Liver (tissue), 9 donors: ENCODE results near the gene YTHDF2. TPM values are rescaled to one million over a fixed set of nuclear protein-coding genes. Genes with fewer than 3 reads are reported as not detected.

ENCODE experiments used
- DNase-seq: peaks from one replicate; pipeline ENCODE4 v3.0.0-alpha.2; 2017; ENCODE audit warnings: low spot score
- H3K27ac ChIP-seq, 2 donors: one replicate each; pipeline ENCODE4 v1.7.0; 2013; ENCODE audit warnings: inconsistent platforms in 2 of 2, low read length in 2 of 2, control low read depth in 1 of 2, low read depth in 1 of 2, mild to moderate bottlenecking in 1 of 2
- H3K27me3 ChIP-seq, 4 donors: one replicate each; pipeline versions ENCODE4 v1.6.1 to v1.7.0; 2013; ENCODE audit warnings: low read length in 3 of 4, inconsistent platforms in 1 of 4, mild to moderate bottlenecking in 1 of 4, moderate library complexity in 1 of 4; ENCODE audit not compliant: control insufficient read depth in 4 of 4, insufficient read depth in 4 of 4
- H3K36me3 ChIP-seq, 4 donors: one replicate each; pipeline versions ENCODE4 v1.6.1 to v1.7.0; 2013; ENCODE audit warnings: low read length in 3 of 4, mild to moderate bottlenecking in 3 of 4, low read depth in 1 of 4, moderate library complexity in 1 of 4; ENCODE audit not compliant: control insufficient read depth in 4 of 4, insufficient read depth in 3 of 4
- H3K4me1 ChIP-seq, 4 donors: one replicate each; pipeline versions ENCODE4 v1.6.1 to v1.7.0; 2013; ENCODE audit warnings: low read length in 3 of 4, mild to moderate bottlenecking in 3 of 4, moderate library complexity in 1 of 4; ENCODE audit not compliant: control insufficient read depth in 4 of 4, insufficient read depth in 4 of 4
- H3K4me3 ChIP-seq, 3 donors: one replicate each; pipeline versions ENCODE4 v1.6.1 to v1.7.0; 2013; ENCODE audit warnings: low read length in 3 of 3, control low read depth in 1 of 3, low read depth in 1 of 3, mild to moderate bottlenecking in 1 of 3
- H3K9ac ChIP-seq, 2 donors: one replicate each; pipeline ENCODE4 v1.7.0; 2013; ENCODE audit warnings: low read length in 2 of 2, mild to moderate bottlenecking in 2 of 2, moderate library complexity in 2 of 2, control low read depth in 1 of 2, low read depth in 1 of 2
- H3K9me3 ChIP-seq, 4 donors: one replicate each; pipeline versions ENCODE4 v1.6.1 to v1.7.0; 2013; ENCODE audit warnings: low read length in 3 of 4; ENCODE audit not compliant: control insufficient read depth in 4 of 4
- EGR1 ChIP-seq, 2 donors: IDR thresholded peaks; 2 replicates each; pipeline ENCODE4 v1.6.1; 2016 to 2018; ENCODE audit warnings: antibody characterized with exemption in 2 of 2, low read depth in 2 of 2
- FOXA2 ChIP-seq: IDR thresholded peaks from 2 replicates; pipeline ENCODE4 v1.6.1; 2016; ENCODE audit warnings: antibody characterized with exemption
- GABPA ChIP-seq, 2 donors: IDR thresholded peaks in 1 of 2; conservative IDR thresholded peaks in 1 of 2; 2 replicates each; pipeline ENCODE4 v1.6.1; 2016; ENCODE audit warnings: antibody characterized with exemption in 2 of 2, mild to moderate bottlenecking in 1 of 2, moderate library complexity in 1 of 2
- HNF4G ChIP-seq: IDR thresholded peaks from 2 replicates; pipeline ENCODE4 v1.6.1; 2016; ENCODE audit warnings: antibody characterized with exemption
- JUND ChIP-seq, 2 donors: IDR thresholded peaks; 2 replicates each; pipeline ENCODE4 v1.6.1; 2016; ENCODE audit warnings: antibody characterized with exemption in 2 of 2
- RAD21 ChIP-seq, 2 donors: IDR thresholded peaks; 2 replicates each; pipeline ENCODE4 v1.6.1; 2016; ENCODE audit warnings: antibody characterized with exemption in 2 of 2, mild to moderate bottlenecking in 2 of 2
- RXRA ChIP-seq, 2 donors: IDR thresholded peaks; 2 replicates each; pipeline ENCODE4 v1.6.1; 2017 to 2018; ENCODE audit warnings: antibody characterized with exemption in 2 of 2, mild to moderate bottlenecking in 1 of 2
- SP1 ChIP-seq: IDR thresholded peaks from 2 replicates; pipeline ENCODE4 v1.6.1; 2018; ENCODE audit warnings: antibody characterized with exemption, mild to moderate bottlenecking
- TAF1 ChIP-seq: conservative IDR thresholded peaks from 2 replicates; pipeline ENCODE4 v1.6.1; 2016; ENCODE audit warnings: antibody characterized with exemption, mild to moderate bottlenecking
- YY1 ChIP-seq: IDR thresholded peaks from 2 replicates; pipeline ENCODE4 v1.6.1; 2016; ENCODE audit warnings: antibody characterized with exemption, mild to moderate bottlenecking
- WGBS: extraction: QIAGEN DNeasy Blood & Tissue Kit; methylation state at CpG from one replicate; pipeline ENCODE4 v1.1.7; 2013; 5-methylcytosine and 5-hydroxymethylcytosine counted together
- polyA plus RNA-seq, 2 donors: library from polyadenylated mRNA; stranded (reverse) in 1 of 2; unstranded in 1 of 2; fragments of 200-250 nt in 1 of 2; fragments of >200 nt in 1 of 2; fragmentation: Nextera tagmentation in 1 of 2; extraction: Ambion mirVana in 1 of 2; gene quantifications; one replicate each; pipeline versions ENCODE4 v1.2.1 to v1.2.3, GENCODE V29; 2013 to 2015
- total RNA-seq, 2 donors: library from RNA; depleted of rRNA; stranded (reverse); fragments of >200 nt; gene quantifications; one replicate each; pipeline ENCODE4 v1.2.3, GENCODE V29; 2014
- TF ChIP-seq, protein P1 (sequence below): IDR thresholded peaks from 2 replicates; pipeline ENCODE4 v1.6.1; 2016; ENCODE audit warnings: antibody characterized with exemption
- TF ChIP-seq, protein P2 (sequence below): IDR thresholded peaks from 2 replicates; pipeline ENCODE4 v1.6.1; 2016; ENCODE audit warnings: antibody characterized with exemption, mild to moderate bottlenecking
- donor health status: healthy.
- donor health status: healthy.
- donor health status: healthy.
- donor health status: healthy.
- donor health status: healthy.

The YTHDF2 gene
- total and polyA plus RNA-seq, 4 donors, result 21.1 to 37.9 (median 29.9) TPM

DNA sequence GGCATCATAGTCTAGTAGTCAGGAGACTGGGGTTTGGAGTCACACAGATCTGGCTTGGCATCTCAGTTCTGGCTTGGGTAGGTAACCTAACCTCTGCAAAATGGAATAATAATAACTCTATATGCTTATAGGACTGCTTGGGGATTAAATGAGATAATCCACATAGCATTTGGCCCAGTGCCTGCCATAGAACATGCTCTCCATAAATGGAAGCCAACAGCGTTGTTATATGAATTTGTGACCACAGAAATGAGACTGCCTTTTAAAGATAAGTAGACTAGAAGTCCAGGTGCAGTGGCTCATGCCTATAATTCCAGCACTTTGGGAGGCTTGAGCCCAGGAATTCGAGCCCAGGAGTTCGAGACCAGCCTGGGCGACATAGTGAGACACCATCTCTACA is 71.2 kb downstream of the YTHDF2 start:
- Histone ChIP-seq H3K4me1 (peaks cover 0 to 4% (median 0%) of the 10 kb centered on the region in 4 donors), H3K9me3 (no peaks in the 10 kb centered on the region), H3K27ac (no peak overlapping the region), H3K27me3 (peaks cover 2 to 15% (median 8%) of the 10 kb centered on the region in 4 donors), H3K4me3 (no peak overlapping the region), H3K9ac (no peak overlapping the region), H3K36me3 (no peaks in the 10 kb centered on the region)
- 89% methylated on average over 4 of the region's 4 CpGs for WGBS
- TF ChIP-seq FOXA2 (no peak), GABPA (IDR thresholded peaks at IDR 0.05 in 1 of 2, conservative IDR thresholded peaks at IDR 0.05 in 1 of 2) (no peak), RXRA (IDR thresholded peaks at IDR 0.05) (no peak), HNF4G (no peak), TAF1 (no peak)
- TF ChIP-seq, protein P1, sequence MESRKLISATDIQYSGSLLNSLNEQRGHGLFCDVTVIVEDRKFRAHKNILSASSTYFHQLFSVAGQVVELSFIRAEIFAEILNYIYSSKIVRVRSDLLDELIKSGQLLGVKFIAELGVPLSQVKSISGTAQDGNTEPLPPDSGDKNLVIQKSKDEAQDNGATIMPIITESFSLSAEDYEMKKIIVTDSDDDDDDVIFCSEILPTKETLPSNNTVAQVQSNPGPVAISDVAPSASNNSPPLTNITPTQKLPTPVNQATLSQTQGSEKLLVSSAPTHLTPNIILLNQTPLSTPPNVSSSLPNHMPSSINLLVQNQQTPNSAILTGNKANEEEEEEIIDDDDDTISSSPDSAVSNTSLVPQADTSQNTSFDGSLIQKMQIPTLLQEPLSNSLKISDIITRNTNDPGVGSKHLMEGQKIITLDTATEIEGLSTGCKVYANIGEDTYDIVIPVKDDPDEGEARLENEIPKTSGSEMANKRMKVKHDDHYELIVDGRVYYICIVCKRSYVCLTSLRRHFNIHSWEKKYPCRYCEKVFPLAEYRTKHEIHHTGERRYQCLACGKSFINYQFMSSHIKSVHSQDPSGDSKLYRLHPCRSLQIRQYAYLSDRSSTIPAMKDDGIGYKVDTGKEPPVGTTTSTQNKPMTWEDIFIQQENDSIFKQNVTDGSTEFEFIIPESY, result no peak
- DNase-seq, result no peak

DNA sequence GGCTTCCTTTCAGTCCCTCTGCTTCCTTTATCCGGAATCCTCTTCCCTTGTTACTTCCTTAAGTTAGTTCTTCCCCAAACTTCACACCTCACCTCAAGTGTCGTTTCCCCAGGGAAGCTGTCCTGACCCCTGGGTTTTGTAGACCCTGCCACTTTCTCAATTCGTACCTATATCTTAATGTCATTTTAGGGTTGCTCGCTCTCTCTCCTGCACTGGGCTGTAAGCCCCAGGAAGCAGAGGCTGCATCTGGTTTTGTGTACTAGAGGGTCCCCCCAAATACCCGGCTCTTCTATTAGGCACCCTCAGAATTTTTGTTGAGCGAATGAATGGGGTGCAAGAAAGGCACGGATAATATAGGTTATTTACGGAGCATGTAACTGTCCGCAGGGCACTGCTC is 74.6 kb downstream of the YTHDF2 start:
- no peak for TF ChIP-seq SP1
- no peak for TF ChIP-seq HNF4G
- H3K36me3 ChIP-seq, result no peaks in the 10 kb centered on the region
- 62% methylated on average over 9 of the region's 9 CpGs for WGBS
- peaks cover 0 to 4% (median 0%) of the 10 kb centered on the region in 4 donors for H3K4me1 ChIP-seq
- H3K27ac ChIP-seq, result no peak overlapping the region
- no peak overlapping the region for H3K9ac ChIP-seq
- H3K27me3 ChIP-seq, result peaks cover 4 to 18% (median 10%) of the 10 kb centered on the region in 4 donors
- H3K4me3 ChIP-seq, result no peak overlapping the region
- no peak for DNase-seq
- H3K9me3 ChIP-seq, result no peaks in the 10 kb centered on the region

DNA sequence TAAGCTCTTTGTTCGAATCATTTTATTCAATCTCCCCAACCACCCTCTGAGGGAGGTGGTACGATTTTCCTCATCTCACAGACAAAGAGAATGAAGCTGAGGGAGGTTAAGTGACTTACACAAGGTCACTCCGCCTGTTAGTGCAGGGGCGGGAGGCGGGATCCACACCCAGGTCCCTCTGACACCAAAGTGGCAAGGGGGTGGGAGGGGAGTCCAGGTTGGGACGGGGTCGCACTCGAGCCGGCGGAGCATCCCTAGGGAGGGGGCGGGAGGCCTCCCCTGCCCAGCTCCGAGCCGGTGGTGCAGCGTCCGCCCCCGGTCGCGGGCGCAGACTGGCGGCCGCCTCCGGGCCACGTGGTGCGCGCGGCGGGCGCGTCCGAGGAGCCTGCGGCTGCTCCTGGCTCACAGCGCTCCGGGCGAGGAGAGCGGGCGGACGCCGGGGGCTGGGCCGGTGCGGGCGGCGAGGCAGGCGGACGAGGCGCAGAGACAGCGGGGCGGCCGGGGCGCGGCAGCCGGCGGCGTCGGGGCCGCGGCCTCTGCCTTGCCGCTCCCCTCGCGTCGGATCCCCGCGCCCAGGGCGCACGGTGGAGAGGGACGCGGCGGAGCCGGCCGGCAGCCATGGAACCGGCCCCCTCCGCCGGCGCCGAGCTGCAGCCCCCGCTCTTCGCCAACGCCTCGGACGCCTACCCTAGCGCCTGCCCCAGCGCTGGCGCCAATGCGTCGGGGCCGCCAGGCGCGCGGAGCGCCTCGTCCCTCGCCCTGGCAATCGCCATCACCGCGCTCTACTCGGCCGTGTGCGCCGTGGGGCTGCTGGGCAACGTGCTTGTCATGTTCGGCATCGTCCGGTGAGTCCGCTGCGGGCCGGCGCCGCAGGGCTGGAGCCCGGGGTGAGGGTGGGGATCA is 75.3 kb downstream of the YTHDF2 start, which contains the start of gene OPRD1:
Gene OPRD1, plus strand, starts transcription at position 405 of the 903 bp plus-strand sequence. Its CDS starts 214 bp downstream, at position 619.
- no peak for TF ChIP-seq TAF1
- no peak for TF ChIP-seq EGR1 (IDR thresholded peaks at IDR 0.05; ENCODE audit: low read depth in 2 of 2)
- TF ChIP-seq RXRA (IDR thresholded peaks at IDR 0.05), result no peak
- TF ChIP-seq, protein P2, sequence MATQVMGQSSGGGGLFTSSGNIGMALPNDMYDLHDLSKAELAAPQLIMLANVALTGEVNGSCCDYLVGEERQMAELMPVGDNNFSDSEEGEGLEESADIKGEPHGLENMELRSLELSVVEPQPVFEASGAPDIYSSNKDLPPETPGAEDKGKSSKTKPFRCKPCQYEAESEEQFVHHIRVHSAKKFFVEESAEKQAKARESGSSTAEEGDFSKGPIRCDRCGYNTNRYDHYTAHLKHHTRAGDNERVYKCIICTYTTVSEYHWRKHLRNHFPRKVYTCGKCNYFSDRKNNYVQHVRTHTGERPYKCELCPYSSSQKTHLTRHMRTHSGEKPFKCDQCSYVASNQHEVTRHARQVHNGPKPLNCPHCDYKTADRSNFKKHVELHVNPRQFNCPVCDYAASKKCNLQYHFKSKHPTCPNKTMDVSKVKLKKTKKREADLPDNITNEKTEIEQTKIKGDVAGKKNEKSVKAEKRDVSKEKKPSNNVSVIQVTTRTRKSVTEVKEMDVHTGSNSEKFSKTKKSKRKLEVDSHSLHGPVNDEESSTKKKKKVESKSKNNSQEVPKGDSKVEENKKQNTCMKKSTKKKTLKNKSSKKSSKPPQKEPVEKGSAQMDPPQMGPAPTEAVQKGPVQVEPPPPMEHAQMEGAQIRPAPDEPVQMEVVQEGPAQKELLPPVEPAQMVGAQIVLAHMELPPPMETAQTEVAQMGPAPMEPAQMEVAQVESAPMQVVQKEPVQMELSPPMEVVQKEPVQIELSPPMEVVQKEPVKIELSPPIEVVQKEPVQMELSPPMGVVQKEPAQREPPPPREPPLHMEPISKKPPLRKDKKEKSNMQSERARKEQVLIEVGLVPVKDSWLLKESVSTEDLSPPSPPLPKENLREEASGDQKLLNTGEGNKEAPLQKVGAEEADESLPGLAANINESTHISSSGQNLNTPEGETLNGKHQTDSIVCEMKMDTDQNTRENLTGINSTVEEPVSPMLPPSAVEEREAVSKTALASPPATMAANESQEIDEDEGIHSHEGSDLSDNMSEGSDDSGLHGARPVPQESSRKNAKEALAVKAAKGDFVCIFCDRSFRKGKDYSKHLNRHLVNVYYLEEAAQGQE, result no peak
- TF ChIP-seq RAD21 (IDR thresholded peaks at IDR 0.05), result no peak
- TF ChIP-seq YY1, result no peak
- TF ChIP-seq JUND (IDR thresholded peaks at IDR 0.05), result no peak
- no peak for TF ChIP-seq FOXA2
- TF ChIP-seq GABPA (IDR thresholded peaks at IDR 0.05 in 1 of 2, conservative IDR thresholded peaks at IDR 0.05 in 1 of 2), result no peak
- no peak for DNase-seq
- Histone ChIP-seq H3K27ac (no peak within 1 kb of the TSS), H3K36me3 (no peaks in the 10 kb centered on the region), H3K4me1 (peaks cover 0 to 4% (median 0%) of the 10 kb centered on the region in 4 donors), H3K27me3 (peaks cover 4 to 18% (median 10%) of the 10 kb centered on the region in 4 donors), H3K9ac (no peak within 1 kb of the TSS), H3K4me3 (peak within 1 kb of the TSS in 1 of 3 donors; percentile 7), H3K9me3 (no peaks in the 10 kb centered on the region)
- 4% methylated on average over 108 of the region's 108 CpGs for WGBS
